Activated CD8-positive, alpha-beta memory T cell treated with anti-CD3 and anti-CD28 coated beads, Interleukin-2, amount 50 U/mL, for 24 hours (primary cell): ENCODE results near the gene SORL1-AS1.

Experiments used
- DNase-seq: peaks from one replicate; pipeline ENCODE4 v3.0.0-alpha.2; 2020; ENCODE audit errors: extremely low read depth

The SORL1-AS1 gene

DNA sequence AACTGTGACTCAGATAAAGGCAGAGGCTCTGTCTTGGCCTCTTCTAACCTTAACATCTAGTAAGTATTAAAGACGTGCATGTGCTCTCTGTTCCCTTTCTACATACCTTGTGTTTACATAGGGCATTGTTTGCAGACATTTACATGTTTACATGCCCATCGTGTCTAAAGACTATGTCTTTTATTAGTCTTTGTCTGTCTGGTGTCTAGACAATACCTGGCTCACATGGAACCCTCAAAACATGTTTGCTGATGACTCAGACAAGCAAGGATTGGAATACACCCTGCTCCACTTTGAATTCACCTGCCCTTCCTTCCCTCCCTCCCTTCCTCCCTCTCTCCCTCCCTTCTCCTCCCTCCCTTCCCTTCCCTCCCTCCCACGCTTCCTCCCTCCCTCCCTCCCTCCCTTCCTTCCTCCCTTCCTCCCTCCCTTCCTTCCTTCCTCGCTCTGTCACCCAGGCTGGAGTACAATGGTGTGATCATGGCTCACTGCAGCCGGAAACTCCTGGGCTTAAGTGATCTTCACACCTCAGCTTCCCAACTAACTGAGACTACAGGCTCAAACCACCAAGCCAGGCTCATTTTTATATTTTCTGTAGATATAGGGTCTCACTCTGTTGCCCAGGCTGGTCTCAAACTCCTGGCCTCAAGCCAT lies 23.7 kb upstream of the SORL1-AS1 start:
- DNase-seq: no peak

DNA sequence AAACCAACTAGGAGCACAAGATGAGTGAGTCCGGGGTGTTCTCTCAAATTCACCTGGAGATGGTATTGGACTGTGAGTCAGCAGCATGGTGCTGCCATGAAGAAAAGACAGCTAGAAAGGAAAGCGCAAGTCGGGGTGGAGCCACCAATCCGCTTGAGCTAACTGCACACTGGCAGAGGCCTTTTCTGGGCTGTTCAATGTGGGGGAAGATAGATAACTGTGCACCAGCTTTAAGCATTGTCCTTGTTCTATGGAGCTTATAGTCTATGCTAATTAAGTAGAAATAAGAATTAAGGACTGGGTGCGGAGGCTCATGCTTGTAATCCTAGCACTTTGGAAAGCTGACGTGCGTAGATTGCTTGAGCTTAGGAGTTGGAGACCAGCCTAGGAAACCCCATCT lies 21.9 kb upstream of the SORL1-AS1 start:
- no peak for DNase-seq

DNA sequence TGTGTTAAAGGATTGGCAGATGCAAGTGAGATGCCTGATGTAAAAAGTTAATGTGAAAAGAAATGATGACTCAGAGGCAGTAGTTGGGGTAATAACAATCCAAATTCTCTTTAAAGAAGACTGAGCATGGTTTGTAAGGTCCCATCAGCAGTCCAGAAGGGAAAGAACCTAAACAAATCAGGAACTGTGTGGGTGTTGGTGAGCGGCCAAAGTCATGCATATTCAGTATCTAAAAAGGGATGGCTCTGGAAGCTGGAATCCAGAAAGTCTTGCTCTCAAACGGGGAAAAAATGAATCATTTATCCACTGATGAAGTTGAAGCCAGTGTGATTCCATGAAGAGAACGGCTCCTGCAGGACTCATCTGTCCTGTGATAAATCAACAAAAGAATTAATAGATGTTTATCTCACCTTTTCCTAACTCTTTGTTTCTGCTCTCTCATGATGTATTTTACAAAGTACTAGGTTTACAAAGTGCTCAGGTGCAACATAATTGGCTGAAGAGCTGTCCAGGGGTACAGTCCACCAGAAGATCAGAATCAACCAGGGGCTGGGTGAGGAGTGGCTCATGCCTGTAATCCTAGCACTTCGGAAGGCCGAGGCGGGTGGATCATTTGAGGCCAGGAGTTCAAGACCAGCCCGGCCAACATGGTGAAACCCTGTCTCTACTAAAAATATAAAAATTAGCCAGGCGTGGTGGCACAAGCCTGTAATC lies 20.5 kb upstream of the SORL1-AS1 start:
- no peak for DNase-seq

DNA sequence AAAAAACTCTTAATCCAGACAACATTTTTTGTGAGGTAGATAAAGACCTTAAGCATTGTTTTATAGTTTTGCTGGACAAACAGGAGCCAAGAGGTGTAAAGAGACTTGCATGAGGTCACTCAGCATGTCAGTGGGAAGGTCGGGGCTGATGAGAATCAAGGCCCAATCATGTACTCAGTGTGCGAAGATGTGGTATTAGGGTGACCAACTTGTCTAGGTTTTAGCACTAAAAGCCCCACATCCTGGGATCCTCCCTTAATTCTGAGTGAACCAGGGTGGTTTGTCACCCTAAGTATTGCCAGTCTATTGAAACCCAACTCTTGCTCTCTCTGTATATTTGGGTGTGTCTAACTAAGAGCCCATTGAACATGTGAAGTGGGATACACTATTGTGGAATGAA lies 19.5 kb upstream of the SORL1-AS1 start:
- DNase-seq: no peak

DNA sequence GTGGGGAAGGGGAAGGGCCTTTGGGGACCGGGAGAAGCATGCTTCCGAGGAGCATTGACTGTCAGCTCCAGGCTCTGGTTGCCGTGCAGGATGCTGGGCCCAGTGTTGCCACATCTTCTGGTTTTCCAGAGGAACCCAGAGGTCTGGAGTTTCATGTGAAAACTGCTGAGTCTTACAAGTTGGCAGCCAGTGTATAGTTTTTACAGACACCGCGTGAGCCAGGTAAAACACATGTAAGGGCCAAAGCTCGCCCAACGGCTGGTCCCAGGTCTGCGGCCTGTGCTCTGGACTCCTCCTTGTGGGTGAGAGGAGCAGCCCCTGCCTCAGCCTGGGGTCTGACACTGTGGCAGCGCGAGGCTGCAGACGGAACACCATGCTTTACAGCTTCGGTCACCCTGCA lies 18.4 kb upstream of the SORL1-AS1 start:
- no peak for DNase-seq

DNA sequence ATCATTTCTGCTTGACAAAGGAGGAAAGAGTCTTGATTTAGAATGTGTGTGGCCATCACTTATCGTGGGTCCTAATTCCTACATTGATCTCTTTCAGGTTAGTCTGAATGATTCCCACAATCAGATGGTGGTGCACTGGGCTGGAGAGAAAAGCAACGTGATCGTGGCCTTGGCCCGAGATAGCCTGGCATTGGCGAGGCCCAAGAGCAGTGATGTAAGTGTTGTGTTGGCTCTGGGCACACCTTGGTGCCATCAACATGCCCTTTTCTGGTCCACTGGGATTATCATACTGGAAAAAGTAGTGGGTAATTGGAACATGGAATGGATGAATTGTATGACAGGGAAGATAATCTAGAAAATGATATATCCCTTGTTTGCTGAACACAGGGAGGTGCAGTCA lies 17.1 kb upstream of the SORL1-AS1 start:
- no peak for DNase-seq

DNA sequence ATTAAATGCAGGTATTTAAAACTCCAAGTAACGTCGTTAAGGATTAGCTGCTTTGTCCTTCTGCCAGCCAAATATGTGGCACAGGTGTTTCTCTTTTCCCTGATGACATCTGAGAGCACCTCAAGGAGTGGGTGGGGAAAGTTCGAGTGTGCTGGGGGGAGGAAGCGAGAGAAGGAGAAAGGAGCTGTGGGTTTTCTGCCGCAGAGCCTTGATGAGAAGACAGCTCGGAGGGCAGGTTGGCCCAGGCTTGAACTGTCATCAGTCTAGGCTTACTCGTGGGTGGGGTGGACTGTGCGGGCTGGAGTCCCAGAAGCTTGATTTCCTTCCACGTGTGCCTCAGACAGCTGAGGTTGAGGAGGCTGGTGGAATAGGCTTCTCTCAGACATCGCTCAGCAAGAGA lies 15.2 kb upstream of the SORL1-AS1 start:
- peak; percentile 67 for DNase-seq

DNA sequence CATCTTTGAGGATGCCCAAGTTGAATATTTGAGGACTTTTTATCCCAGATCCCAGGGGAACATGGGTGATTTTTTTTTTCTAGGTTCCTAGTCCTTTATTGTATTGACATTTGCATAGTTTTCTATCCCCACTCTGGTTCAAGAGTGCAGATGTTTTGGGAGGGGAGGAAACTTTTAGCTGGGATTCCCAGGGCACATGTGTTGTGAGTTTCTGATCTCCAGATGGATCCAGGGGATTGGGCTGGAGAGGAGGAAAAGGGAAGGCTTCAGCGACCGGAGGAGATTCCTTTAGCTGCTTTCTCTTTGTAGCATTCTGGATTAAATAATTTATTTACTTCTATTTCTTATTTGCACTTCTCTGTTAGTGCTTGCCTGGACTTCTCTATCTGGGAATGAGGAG lies 14.7 kb upstream of the SORL1-AS1 start:
- DNase-seq: no peak

DNA sequence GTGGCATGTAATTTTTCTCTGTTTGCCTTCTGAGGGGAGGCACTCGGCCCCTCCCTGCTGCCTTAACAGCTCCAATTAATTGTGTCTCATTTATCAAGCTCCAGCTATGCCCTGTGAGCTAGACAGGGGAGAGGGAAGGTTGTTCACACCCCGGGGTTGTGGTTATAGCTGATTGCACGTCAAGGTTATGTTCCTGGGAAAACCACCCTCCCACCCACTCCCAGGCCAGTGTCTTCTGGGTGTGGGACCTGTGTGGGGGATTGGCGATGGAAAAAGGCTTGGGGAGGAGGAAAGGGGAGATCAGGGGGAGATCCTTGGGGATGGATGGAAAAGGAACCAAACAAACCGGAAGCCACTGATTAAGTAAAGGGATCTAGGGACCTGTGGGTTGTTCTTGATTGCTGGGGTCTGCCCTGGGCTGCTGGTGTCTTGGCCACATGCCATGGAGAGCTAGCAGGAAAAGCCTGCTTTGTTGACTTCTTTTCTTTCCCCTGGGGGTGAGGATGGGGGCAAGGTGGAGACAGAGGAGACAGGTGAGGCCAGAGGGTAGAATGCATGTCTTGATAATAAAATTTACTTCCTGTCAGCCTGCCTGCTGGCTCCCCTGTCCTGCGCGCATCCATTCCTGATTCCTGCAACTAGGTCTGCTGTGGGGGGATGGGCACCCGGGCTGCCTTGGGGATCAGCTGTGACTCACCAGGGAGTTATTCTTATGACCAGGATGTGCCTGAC lies 13.5 kb upstream of the SORL1-AS1 start:
- DNase-seq: no peak

DNA sequence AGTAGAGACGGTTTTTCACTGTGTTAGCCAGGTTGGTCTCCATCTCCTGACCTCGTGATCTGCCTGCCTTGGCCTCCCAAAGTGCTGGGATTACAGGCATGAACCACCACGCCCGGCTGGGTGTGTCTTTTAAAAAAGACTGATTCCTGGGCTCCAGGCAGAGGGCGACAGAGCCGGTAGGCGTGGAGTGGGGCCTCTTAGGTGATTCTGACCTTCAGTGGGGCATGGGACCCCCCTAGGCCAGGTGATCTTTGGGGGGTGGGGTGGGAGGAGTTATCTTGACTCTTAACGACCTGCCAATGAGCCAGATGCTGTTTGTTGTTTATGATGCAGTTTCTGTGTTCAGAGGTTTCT lies 12.9 kb upstream of the SORL1-AS1 start:
- DNase-seq: no peak

DNA sequence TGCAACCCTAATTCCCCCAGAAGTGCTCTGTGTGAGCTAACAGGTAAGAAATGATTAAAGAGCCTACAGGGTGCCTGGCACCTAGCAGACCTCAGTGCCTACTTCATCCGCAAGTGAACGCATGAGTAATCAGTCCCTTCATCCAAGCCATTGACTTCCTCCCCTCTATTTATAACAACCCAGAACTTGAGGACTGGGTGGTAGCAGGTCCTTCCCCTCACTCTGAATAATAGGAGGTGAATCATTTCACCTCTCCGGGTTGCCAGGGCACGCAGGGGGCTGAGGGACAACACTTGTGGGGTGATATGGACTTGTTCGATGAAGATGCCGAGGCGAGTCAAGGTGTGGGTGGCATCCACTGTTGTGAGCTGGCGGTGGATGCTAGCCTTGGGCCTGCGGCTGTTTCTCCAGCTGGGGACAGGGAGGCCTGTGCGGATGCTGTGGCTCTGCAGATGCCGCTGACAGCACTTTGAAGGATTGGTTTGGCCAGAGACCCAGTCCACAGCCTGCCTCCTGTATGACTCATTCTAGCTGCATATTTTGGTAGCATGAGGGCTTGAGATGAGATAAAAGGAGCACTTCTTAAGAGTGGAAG lies 11.7 kb upstream of the SORL1-AS1 start:
- no peak for DNase-seq

DNA sequence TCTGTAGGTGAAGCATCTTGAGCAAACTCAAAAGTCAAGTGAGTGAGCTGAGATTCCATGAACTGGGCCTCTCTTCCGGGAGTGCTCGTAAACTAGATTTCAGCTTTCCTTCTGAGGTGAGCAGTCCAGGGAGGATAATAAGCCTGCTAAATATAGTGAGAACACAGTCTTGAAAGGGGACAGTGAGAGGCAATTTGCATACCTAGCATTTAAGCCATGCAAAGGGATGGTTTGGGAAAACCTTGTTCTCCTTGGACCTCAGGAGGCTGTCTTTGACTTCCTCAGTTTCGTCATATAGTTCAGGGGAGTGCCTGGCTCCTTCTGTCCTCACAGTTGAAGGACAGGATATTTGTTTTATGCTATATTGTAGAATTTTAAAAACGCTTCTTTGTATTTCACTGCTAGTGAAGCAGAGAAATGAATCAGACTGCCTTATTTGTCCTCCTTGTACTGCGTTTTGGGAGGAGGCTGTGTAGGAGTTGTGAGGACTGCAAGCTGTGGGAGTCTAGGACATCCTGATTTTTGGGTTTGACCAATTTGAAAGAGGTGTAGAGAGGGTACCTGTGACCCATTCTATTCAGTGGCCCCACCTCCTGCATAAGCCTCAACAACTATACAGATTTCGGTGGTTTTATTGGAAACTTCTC lies 11.0 kb upstream of the SORL1-AS1 start:
- no peak for DNase-seq

DNA sequence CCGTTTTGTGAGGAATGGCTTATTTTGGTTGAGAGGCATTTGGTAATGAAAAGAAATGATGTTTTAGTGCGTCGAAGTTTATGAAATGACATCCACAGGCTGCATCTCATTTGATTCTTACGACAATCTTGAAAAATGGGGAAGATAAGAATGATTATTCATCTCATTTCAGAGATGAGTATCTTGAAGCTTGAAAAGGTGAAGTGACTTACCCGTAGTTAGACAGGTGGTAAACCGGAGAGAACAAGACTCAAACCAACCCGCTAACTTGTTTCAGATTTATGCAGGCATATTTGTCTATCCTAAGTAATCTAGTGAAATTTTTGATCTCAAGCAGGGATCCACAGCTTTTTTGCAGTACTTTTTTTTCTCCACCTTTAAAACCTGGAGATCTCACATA lies 9.1 kb upstream of the SORL1-AS1 start:
- DNase-seq: no peak

DNA sequence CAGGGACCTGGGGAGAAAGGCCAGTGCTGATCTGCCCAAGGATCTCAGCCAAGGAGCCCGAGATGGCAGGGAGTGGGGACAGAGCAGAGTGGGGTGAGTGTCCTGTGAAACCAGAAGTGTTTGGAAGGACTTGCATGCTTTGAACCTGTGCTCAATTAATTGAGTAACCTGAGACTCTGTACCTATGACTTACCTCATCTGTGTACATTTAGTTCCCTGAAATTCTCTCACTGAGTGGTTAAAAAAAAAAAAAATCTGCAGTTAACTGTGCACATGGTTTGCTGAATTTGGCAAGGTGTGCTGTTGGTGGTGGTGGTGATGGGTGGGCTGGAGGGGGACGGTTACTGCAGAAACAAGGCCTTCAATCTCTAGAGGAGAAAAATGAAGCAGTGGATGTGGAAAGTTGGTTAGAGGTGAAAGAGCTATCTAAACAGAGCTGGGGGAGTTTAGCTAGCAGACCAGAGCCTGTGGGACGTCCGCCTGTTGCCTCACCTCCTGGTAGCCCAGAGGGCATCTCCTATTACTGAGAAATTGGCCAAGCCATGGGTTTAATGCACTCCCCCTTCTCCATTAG lies 8.3 kb upstream of the SORL1-AS1 start:
- no peak for DNase-seq

DNA sequence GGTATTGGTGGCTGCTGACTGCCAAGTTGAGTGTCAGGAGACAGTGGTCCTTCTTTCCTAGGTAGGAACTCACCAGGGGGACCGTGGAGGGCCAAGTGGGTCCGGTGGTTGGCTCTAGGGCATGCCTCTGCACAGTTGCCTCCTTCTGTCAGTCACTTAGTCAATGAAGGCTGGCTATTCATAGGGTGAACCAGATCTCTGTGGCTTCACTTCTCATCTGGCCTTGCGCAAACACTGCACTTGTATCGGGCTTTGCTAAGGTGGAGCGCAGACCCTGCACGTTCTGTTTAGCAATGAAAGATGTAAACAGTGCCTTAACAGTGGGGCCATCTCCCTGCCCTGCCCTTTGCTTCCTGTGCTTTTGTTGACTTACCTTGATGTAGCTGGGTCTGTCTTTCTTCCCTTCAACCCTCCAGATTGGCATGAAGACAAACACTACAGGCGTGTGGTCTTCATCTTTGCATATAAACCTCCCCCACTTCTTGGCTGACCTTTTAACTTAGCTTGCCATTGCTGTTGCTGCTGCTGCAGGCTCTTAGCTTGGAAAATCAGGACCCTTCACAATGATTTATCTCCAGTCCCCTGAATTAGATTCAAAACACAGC lies 6.7 kb upstream of the SORL1-AS1 start:
- no peak for DNase-seq

DNA sequence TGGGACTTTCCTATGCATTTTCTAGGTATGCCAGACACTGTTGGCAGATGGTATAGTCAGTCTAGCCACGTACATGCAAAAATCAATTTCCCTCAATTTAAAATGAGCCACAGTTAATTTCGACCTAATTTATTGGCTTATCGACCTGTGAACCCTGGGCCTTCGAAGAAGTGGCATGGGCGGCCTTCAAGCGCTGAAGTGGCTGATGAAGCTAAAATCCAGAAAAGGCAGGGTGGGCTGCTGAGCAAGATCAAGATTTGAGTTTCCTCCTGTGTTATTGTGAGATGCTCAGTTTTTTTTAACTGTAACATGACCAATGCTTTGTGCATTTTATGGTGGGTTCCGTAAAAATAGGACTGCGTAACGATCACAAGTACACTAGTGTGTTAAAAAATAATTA lies 5.8 kb upstream of the SORL1-AS1 start:
- no peak for DNase-seq

DNA sequence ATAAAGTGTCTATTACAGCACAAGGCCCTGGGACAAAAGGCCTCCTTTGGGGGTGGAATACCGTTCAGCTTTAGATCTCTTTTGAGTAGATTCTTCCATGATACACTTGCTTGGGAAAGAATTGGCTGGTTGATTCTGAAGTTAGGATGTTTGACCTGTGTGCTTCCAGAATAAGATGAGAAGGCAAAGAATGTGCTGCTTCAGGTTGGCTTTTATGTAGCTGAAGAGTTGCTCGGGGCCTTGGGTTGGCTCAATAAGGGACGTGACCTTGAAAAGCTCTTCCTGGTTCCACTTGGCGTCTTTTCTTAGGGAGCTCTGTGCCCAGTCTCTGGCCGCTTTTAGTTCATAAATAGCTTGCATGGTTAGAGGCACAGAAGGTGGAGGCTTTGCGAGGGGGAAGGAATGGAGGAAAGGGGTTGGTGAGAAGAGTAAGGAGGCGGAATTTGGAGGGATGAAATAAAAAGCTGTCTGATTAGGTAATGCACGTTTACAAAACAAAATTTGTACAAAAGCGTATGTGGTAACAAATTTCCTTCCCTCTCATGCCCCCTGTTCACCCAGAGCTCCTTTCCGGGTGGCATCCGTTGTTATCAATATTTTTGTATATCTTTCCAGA lies 4.2 kb upstream of the SORL1-AS1 start:
- no peak for DNase-seq

DNA sequence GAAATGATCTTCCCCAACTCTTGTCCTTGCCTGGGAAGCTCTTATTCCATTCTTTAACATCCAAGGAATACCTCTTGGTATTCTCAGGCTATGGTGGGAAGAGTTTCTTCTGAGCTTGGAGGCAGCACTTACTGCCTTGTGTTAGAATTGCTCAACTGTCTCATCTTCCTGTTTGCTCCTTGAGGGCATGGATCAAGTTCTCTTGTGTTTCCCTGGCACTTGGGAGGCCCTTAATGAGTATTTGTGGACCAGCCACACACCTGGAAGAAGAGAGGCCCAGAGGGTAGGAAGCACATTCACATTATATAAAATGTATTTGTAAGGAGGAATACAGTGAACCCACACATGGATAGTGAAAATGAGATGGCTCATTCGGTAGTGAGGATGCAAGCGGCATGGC lies 3.4 kb upstream of the SORL1-AS1 start:
- no peak for DNase-seq

DNA sequence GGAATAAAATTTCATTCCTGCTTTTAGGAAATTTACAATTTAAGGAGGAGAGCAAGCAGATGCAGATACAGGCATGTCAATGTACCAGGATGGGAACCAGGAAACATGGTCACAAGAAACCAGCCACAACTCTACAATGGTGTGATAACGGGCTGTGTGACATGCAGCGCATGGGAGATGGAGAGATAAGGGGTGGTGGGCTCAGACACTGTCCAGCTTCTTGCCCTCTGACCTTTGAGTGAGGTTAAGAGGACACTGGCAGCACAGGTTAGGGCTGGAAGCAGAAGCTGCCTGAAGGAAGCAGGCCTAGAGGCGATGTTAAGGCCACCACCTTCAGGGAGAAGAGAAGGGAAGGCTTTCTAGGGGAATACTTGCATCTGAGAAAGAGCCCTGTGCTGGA lies 2.3 kb upstream of the SORL1-AS1 start:
- no peak for DNase-seq

DNA sequence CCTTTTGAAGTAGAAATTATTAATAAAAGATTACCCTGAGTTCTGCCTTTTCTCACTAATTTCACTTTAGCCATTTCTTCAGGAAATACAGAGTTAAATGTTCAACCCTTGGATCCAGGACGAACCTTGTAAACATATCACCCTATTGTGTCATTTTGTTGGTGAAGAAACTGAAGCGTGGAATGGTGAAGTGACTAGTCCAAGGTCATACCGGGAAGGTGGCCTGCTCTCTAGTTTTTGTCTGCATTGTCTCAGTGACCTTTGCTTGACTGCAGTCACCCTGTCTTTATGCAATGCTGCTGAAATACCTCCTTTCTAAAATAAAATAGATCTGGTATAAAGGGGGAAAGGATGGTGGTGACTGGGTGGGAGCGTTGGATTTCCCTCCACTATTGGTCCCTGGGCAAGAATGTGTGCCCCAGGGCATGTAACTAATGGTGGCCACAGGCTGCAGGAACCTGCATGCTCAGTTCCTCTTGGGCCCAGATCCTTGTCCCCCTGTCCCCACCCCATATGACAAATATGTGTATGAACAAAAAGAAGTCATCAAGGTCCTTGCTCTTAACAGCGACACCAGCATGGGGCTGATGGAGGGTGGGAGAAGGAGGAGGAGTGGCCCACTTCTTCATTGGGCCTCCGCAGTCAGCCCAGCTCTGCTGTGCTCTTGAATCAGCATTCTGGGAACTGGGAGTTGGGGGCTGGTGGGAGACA lies 977 bp upstream of the SORL1-AS1 start:
- no peak for DNase-seq
